DMS114 treated with DMSO at 0.1 percent for 48 hours (cell line): ENCODE measurements around the gene ASTN2.

ENCODE experiments used
- DNase-seq: peaks from one replicate; lab custom pipeline; 2025; ENCODE audit not compliant: unreplicated experiment; lab: John Stamatoyannopoulos, UW

Gene ASTN2

GRCh38 chr9:117122953-117123352 is 291.9 kb downstream of the ASTN2 start:
- no peak for DNase-seq

DNA sequence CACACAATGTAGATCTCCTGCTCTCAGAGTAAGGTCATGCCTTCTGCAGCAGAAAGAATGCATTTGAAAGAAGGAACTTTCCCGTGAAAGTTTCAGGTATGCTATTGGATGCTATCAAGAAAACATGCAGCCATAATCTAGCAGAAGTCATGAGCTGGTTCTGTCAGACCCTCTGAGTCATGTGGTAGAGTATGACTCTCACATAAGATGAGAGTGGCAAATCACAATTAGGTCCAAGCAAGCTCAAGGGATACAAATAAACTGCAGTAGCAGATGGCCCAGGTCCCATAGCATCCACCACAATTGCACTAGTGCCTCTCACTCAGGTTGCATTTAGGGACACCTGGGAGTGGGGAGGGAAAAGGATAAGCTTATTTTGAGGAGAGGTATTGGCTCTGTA is 292.8 kb downstream of the ASTN2 start:
- no peak for DNase-seq

DNA sequence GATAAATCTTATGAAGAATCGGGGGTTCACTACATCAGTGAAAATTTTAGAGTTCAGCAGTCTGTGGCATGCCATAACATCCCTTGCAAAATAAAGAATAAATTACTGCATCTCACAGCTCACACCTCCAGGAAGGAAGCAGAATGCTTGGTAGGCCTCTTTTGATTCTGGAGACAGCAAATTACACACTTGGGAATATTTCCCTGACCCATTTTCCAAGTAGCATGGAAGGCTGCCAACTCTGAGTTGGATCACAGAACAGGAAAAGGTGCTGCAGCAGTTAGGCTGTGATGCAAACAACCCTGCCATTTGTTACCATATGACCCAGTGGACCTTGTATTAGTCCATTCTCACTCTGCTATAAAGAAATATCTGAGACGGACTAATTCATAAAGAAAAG is 293.5 kb downstream of the ASTN2 start:
- DNase-seq = no peak

GRCh38 chr9:117120061-117120460 is 294.8 kb downstream of the ASTN2 start:
- DNase-seq = no peak

- no peak for DNase-seq
Measured at GRCh38 chr9:117116084-117116483, 298.8 kb downstream of the ASTN2 start.

DNA sequence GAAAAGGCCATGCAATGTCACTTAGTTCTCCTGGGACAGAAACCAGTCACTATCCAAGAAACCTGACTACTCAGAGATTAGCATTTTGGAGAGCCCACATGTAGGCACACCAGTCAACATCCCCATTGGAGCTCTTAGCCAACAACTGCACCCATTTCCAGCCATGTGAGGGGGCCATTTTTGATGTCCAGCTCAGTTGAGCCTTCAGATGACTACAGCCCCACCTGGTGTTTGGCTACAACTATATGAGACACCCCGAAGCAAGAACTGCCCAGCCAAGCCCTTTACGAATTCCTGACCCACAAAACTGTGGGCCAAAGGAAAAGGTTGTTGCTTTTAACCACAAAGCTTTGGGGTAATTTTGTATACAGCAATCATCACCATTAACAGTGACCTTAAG is 300.1 kb downstream of the ASTN2 start:
- DNase-seq = no peak

GRCh38 chr9:117104716-117105495 is 310.0 kb downstream of the ASTN2 start:
- DNase-seq = no peak

DNA sequence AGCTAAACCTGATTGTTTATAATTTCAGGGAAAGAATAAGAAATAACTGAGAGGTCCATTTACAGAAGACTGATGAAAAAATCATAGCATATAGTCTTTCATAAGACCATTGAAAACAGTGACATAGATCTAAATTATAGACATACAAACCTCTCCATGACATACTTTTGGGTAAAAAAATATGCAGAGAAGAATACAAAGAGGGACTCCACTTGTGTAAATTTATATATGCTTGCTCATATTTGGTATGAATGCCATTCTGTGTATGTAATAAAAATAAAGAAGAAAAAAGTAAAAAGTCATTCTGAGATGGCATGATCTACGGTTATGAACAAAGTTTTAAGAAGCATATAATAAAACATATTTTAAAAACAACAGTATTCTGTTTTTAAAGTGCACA is 310.7 kb downstream of the ASTN2 start:
- DNase-seq = no peak

DNA sequence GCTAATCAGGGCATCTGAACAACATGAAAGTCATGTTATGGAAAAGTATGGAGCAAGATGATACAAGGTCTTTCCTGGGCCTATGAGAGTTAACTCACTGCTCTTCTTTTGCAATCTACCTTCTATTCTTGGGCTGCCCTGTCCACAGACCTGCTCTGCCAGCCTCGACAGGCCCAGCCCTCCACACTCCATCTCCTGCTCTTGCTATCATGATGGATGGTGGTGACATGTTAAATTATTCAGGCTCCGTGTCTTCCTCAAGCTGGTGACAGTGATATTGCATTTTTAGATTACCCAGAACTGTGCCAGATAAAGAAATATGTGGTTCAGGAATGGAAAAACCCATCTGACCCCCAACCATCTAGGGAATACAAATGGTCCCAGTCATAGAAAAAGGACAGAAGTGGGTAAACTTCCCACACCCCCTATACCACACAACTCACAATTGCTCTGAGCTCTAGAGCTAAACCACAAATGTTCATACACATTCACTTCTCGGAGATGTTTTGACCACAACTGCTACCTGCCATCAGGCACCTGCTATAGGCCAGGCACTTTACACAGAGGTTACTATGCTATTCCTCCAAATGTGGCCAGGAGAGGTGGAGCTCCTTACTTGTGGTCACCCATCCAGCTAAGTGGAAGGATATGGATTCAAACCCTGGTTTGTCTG is 311.3 kb downstream of the ASTN2 start:
- no peak for DNase-seq

DNA sequence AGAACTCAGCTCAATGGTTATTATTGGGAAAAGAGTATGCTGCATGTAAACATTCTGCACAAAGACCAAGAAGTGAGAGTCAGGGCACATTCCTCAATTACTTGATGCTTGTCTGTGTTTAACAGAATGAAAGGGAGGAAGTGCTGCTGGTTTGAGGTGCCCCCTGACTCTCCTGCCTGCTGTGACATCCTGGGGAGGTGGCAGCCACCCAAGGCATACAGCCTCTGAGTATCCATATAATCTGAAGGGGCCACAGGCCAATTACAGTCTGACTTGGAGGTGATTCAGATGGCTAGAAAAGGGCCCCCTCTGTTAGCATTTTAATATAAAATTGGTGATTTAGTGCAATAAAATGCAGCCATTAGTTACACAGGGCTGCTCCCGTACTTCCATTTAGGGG is 313.8 kb downstream of the ASTN2 start:
- no peak for DNase-seq

GRCh38 chr9:117098331-117098730 is 316.5 kb downstream of the ASTN2 start:
- DNase-seq = no peak

DNA sequence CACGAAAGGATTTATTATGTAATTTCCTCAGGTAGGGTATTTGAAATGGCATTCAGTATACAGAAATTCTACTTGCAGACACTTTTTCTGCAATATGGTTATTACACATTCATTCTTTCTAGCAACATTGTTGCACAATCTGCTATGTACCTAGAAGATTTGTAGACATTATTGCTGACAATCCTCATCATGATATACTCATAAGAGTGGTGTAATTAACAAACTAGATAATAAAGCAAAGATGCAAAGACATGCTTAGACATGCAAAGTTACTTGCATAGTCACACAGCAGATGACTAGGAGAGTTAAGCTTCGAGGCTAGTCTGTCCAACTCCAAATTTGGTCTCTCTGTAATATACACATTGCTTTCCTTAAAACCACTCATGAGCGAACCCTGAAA is 317.1 kb downstream of the ASTN2 start:
- no peak for DNase-seq

GRCh38 chr9:117096138-117096537 is 318.7 kb downstream of the ASTN2 start:
- no peak for DNase-seq

DNA sequence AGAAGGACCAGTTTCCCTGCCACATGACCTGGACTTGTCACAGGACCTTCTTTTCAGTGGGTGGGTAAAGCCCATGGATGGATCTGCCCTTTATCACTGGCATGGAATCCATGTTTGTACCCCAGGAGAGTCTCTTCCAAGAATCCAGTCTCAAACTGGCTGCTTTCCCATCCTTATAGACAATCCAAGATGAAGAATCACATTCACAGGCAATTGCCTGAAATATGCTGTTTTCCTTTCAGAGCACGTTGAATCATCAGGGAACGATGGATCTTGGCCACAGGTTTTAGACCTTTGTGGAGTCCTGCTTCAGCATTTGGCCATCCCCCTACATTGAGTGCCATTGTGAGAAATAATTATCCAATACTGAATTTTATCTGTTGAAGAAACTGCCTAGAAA is 319.8 kb downstream of the ASTN2 start:
- no peak for DNase-seq

GRCh38 chr9:117093891-117094844 is 320.7 kb downstream of the ASTN2 start:
- no peak for DNase-seq

- no peak for DNase-seq
Measured at GRCh38 chr9:117092582-117092981, 322.3 kb downstream of the ASTN2 start.

DNA sequence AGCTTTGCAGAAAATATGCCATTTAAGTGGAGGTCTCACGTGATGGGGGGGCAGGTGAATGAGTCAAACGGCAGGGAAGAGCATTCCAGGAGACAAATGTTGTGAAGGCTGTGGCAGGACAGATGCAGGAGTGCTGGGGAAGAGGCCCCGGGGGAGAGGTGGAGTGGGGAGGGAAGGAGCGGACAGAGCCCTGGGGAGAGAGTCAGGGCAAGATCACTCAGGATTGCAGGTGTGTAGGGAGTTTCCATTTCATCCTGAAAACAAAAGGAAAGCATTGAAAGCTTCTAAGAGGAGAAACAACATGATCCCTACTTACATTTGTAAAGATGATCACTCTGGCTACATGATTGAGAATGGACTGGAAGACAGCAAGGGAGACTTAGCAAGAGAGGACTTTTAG is 323.3 kb downstream of the ASTN2 start:
- DNase-seq = no peak

DNA sequence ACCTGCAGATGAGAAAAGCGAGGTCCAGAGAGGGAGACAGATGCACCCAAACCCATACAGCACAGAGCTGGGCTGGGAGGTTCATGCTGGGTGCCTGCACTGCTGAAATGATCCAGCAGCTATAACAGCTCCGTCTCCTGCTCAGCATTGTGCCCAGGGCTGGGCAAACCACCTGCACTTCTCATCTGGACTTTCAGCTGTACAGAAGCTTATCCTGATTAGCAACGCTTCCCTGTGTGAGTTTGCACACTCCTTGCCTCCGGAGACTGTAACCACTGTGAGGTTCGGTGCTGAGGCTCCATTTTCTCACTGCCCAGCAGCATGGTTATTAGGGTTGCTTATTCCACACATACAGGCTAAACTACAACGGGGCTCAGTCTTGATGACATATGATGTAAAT is 326.1 kb downstream of the ASTN2 start:
- no peak for DNase-seq

GRCh38 chr9:117088140-117088539 is 326.7 kb downstream of the ASTN2 start:
- no peak for DNase-seq

DNA sequence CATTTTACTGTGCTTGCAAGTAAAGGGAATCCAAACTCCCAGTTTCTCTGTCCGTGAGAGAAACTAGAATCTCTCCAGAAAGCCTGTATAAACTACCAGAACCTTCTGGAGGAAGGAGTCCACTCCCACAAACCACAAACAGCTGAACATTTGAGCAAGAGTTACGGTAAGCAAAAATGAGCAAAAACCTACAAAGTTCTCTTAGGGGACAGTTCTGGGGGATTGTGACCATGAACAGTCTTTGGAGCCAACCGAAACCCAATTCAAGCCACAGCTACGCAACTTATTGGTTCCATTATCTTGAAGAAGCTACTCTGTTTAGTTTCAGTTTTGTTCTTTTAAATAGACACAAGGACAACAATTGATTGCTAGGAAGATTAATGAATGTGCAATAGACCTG is 330.6 kb downstream of the ASTN2 start:
- no peak for DNase-seq

DNA sequence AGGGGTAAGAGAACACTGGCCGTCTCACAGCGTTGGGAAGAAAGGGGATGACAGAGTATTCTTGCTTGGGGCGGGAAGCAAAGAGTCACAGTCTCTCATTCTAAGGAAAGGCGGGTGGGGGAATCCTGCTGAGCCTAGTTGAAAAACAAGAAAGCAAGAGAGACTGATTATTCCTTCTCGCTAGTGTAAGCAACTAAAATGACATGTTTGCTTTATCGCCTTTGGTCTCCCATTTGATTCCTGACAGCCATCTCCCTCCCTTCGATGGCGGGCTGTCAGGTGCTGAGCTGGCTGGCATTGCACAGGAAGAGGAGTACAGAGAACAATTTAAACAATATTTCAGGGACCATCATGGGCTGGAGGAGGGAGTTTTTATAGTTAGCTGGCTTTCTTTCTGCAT is 331.3 kb downstream of the ASTN2 start:
- DNase-seq = no peak
